HepG2 (cell line): ENCODE measurements around the gene MN1. TPM values are rescaled to one million over a fixed set of nuclear protein-coding genes. Genes with fewer than 3 reads are reported as not detected.

Source experiments
- ATAC-seq: fragments of 200-7000 bp; cut with Tn5 transposase; 3 replicates; pipeline ENCODE4 v1.9.1; 2020; ENCODE audit warnings: mild to moderate bottlenecking, moderate library complexity
- BruUV-seq: library from RNA; stranded (reverse); fragments of 400-500 nt; replicated peaks from 2 replicates; lab custom pipeline; 2021; lab: Mats Ljungman, UMichigan
- CTCF ChIA-PET: fragments of 300-600 bp; formaldehyde crosslinking; extraction: SDS; loops from one replicate; lab custom pipeline; 2021; ENCODE audit warnings: low total read pairs, inconsistent platforms, low intra/inter-chr PET ratio; lab: Yijun Ruan, JAX
- POLR2A ChIA-PET: fragments of 350-600 bp; sonication (Branson Sonifier 250); formaldehyde crosslinking; loops from one replicate; lab custom pipeline; 2020; ENCODE audit warnings: antibody characterized with exemption, inconsistent platforms; lab: Yijun Ruan, JAX
- DNase-seq: peaks from one replicate; pipeline ENCODE4 v3.0.0-alpha.2; 2015; ENCODE audit warnings: low spot score
- FAIRE-seq: peaks from 3 replicates; lab custom pipeline; 2011; peaks lifted over from hg19 to GRCh38; lab: Jason Lieb, UNC
- H2AFZ ChIP-seq: one replicate; pipeline ENCODE4 v1.6.1; 2011; ENCODE audit warnings: low read length, inconsistent platforms
- H3K27ac ChIP-seq: fragments of 300-600 bp; 3 replicates; pipeline ENCODE4 v1.8.0; 2011; ENCODE audit warnings: mixed run types, mild to moderate bottlenecking, mixed read lengths, low read length, inconsistent platforms; ENCODE audit not compliant: insufficient read depth; ENCODE audit errors: extremely low read length
- H3K27me3 ChIP-seq, 2 experiments: fragments of 200-600 bp in 1 of 2; 2 replicates in 1 of 2; 3 replicates in 1 of 2; pipeline versions ENCODE4 v1.6.0 to v1.8.0; 2011; ENCODE audit warnings: low read length in 2 of 2, mild to moderate bottlenecking in 2 of 2, moderate library complexity in 2 of 2, inconsistent platforms in 1 of 2; ENCODE audit not compliant: insufficient read depth in 2 of 2, control insufficient read depth in 1 of 2
- H3K36me3 ChIP-seq, 2 experiments: fragments of 200-600 bp in 1 of 2; replicated peaks in 1 of 2; 2 replicates in 1 of 2; 3 replicates in 1 of 2; pipeline versions ENCODE4 v1.5.1 to v1.8.0; 2011; ENCODE audit warnings: low read length in 2 of 2, inconsistent platforms in 1 of 2; ENCODE audit not compliant: insufficient read depth in 2 of 2, control insufficient read depth in 1 of 2
- H3K4me1 ChIP-seq: 2 replicates; pipeline ENCODE4 v1.5.1; 2012; ENCODE audit warnings: low read length, inconsistent platforms; ENCODE audit not compliant: insufficient read depth
- H3K4me2 ChIP-seq: 2 replicates; pipeline ENCODE4 v1.6.0; 2011; ENCODE audit warnings: low read depth, low read length, inconsistent platforms
- H3K4me3 ChIP-seq, 3 experiments: fragments of 200-600 bp in 1 of 3; sonication (generic), shearing (Covaris generic) in 1 of 3; replicated peaks in 1 of 3; 2 replicates each; pipeline ENCODE4 v1.5.1; 2011 to 2016; ENCODE audit warnings: low read length in 3 of 3, inconsistent platforms in 2 of 3, low read depth in 2 of 3, mild to moderate bottlenecking in 2 of 3, control low read depth in 1 of 3, mixed read lengths in 1 of 3; ENCODE audit not compliant: insufficient read depth in 1 of 3
- H3K79me2 ChIP-seq: one replicate; pipeline ENCODE4 v1.6.1; 2011; ENCODE audit warnings: low read length, inconsistent platforms; ENCODE audit not compliant: insufficient read depth
- H3K9ac ChIP-seq: 2 replicates; pipeline ENCODE4 v1.6.0; 2011; ENCODE audit warnings: mild to moderate bottlenecking, low read depth, low read length, inconsistent platforms; ENCODE audit not compliant: insufficient read depth
- H3K9me3 ChIP-seq: 2 replicates; pipeline ENCODE4 v1.5.1; 2012; ENCODE audit warnings: mild to moderate bottlenecking, low read length
- H4K20me1 ChIP-seq: 2 replicates; pipeline ENCODE4 v1.6.0; 2011; ENCODE audit warnings: inconsistent platforms, mild to moderate bottlenecking, low read length, moderate library complexity; ENCODE audit not compliant: insufficient read depth
- CEBPG ChIP-seq: IDR thresholded peaks from 2 replicates; pipeline ENCODE4 v1.6.1; 2016
- DMAP1 ChIP-seq: IDR thresholded peaks from 2 replicates; pipeline ENCODE4 v1.6.1; 2016
- EP300 ChIP-seq, 3 experiments: sonication (generic) in 1 of 3; formaldehyde crosslinking in 1 of 3; IDR thresholded peaks; 2 replicates each; pipeline versions ENCODE4 v1.5.1 to v1.6.1; 2011 to 2020; ENCODE audit warnings: low read depth in 2 of 3, low read length in 2 of 3, borderline replicate concordance in 1 of 3, improper control_type of control experiment in 1 of 3, mild to moderate bottlenecking in 1 of 3, missing genetic modification reagents in 1 of 3, moderate library complexity in 1 of 3
- JARID2 ChIP-seq: sonication (generic); formaldehyde crosslinking; IDR thresholded peaks from 2 replicates; pipeline ENCODE4 v1.8.1; 2023; ENCODE audit warnings: missing genetic modification reagents, inconsistent platforms; ENCODE audit not compliant: insufficient replicate concordance
- KAT8 ChIP-seq: IDR thresholded peaks from 2 replicates; pipeline ENCODE4 v1.6.1; 2016; ENCODE audit warnings: missing genetic modification reagents, missing compliant biosample characterization
- MEF2D ChIP-seq: sonication (generic); formaldehyde crosslinking; IDR thresholded peaks from 2 replicates; pipeline ENCODE4 v1.5.1; 2020; ENCODE audit warnings: mild to moderate bottlenecking, missing genetic modification reagents
- RFX5 ChIP-seq: IDR thresholded peaks from 2 replicates; pipeline ENCODE4 v1.6.1; 2011; ENCODE audit warnings: low read depth, low read length, improper control_type of control experiment
- STAT5B ChIP-seq: sonication (generic); formaldehyde crosslinking; IDR thresholded peaks from 2 replicates; pipeline ENCODE4 v1.4.0; 2020; ENCODE audit warnings: missing genetic modification reagents
- TBL1XR1 ChIP-seq: fragments of 150-350 bp; IDR thresholded peaks from 2 replicates; pipeline ENCODE4 v1.6.1; 2014; ENCODE audit warnings: borderline replicate concordance, low read length; ENCODE audit not compliant: partially characterized antibody
- THAP11 ChIP-seq: IDR thresholded peaks from 2 replicates; pipeline ENCODE4 v1.6.1; 2016; ENCODE audit warnings: missing biosample characterization, missing genetic modification reagents
- ZNF12 ChIP-seq: sonication (generic); formaldehyde crosslinking; IDR thresholded peaks from 2 replicates; pipeline ENCODE4 v1.5.0; 2020; ENCODE audit warnings: missing genetic modification reagents
- ZNF143 ChIP-seq: sonication (generic); formaldehyde crosslinking; IDR thresholded peaks from 2 replicates; pipeline ENCODE4 v1.4.0; 2020; ENCODE audit warnings: missing genetic modification reagents
- ZNF180 ChIP-seq: sonication (generic); formaldehyde crosslinking; IDR thresholded peaks from 2 replicates; pipeline ENCODE4 v1.4.0; 2020; ENCODE audit warnings: low read depth, missing genetic modification reagents, borderline replicate concordance
- ZNF510 ChIP-seq: sonication (generic); formaldehyde crosslinking; IDR thresholded peaks from 2 replicates; pipeline ENCODE4 v1.4.0; 2020; ENCODE audit warnings: low read depth, mild to moderate bottlenecking, missing genetic modification reagents
- ZNF703 ChIP-seq: sonication (generic); formaldehyde crosslinking; IDR thresholded peaks from 2 replicates; pipeline ENCODE4 v1.5.1; 2020; ENCODE audit warnings: missing genetic modification reagents, mild to moderate bottlenecking, moderate library complexity, borderline replicate concordance
- ZNF768 ChIP-seq: sonication (generic); formaldehyde crosslinking; IDR thresholded peaks from 2 replicates; pipeline ENCODE4 v1.4.0; 2020; ENCODE audit warnings: missing genetic modification reagents
- ZNF841 ChIP-seq: sonication (generic); formaldehyde crosslinking; IDR thresholded peaks from 2 replicates; pipeline ENCODE4 v1.8.1; 2023; ENCODE audit warnings: missing genetic modification reagents, borderline replicate concordance
- WGBS: methylation state at CpG from one replicate; pipeline ENCODE4 v1.1.6; 2017; ENCODE audit warnings: low lambda C conversion rate; 5-methylcytosine and 5-hydroxymethylcytosine counted together
- in situ Hi-C: cut with HindIII; loops from 2 replicates; pipeline ENCODE4 v1.10.0; 2017; ENCODE audit warnings: low pct_unique_long_range_greater_than_20kb; ENCODE audit not compliant: extremely low pct_ligation_motif_present
- intact Hi-C: fragments of 100-400 bp; cut with micrococcal nuclease; formaldehyde crosslinking; loops from one replicate; pipeline ENCODE4 v1.10.0; 2022; ENCODE audit not compliant: unreplicated experiment
- polyA plus RNA-seq, 8 experiments: library from polyadenylated mRNA; depleted of rRNA in 3 of 8; stranded (reverse) in 7 of 8; unstranded in 1 of 8; fragments of >200 nt; fragmentation: Illumina TruSeq in 4 of 8; extraction: Trizol in 4 of 8; gene quantifications; 2 replicates each; pipeline versions ENCODE4 v1.2.1 to v1.2.3, GENCODE V29; 2011 to 2016; ENCODE audit warnings: low read depth in 4 of 8, missing spikeins in 1 of 8, mixed read lengths in 1 of 8; ENCODE audit not compliant: insufficient read depth in 1 of 8
- total RNA-seq, 5 experiments: library from RNA; depleted of rRNA; stranded (reverse); fragments of >200 nt; fragmentation: Illumina TruSeq; extraction: Trizol; gene quantifications; 2 replicates each; pipeline ENCODE4 v1.2.3, GENCODE V29; 2016; ENCODE audit warnings: low read depth in 1 of 5
- TF ChIP-seq, protein P1 (sequence below): sonication (generic); formaldehyde crosslinking; IDR thresholded peaks from one replicate; pipeline ENCODE4 v1.5.1; 2020; ENCODE audit warnings: mild to moderate bottlenecking, missing genetic modification reagents; ENCODE audit errors: not compliant biosample characterization

The MN1 gene
- total and polyA plus RNA-seq, 2 of the 13 experiments (the other 11 are each of a cell fraction or from before 2014, with no cell fraction given): 0.01 TPM; not detected in 1

DNA sequence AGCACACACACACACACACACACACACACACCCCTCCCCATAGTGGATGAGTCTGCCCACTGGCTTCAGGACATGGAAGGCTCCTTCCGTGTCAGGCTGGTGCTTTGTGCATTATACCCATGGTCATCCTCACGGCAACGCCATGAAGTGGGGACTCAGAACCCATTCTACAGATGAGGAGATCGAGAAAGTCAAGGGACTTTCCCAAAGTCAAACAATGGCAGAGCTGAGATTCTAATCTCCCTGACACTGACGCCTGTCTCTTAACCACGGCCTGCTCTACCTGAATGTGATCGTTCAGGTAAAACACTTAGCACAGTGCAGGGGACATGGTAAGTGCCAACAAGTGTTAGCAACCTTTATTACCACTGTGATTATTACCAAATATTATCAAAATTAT lies 4.3 kb upstream of the MN1 start:
- ChIA-PET CTCF (interaction anchor here (2.2 kb wide), 1 partner anchor 400 kb away, joined by 21 read pairs; no protein-coding TSS in a partner anchor), POLR2A (no interaction called here)
- ATAC-seq (no peak), FAIRE-seq (no peak), DNase-seq (no peak)
- in situ Hi-C loops: loop anchor here (25.0 kb wide), 1 partner anchor 1044 kb away; no protein-coding TSS in a partner anchor
- Histone ChIP-seq H3K4me2 (no peak overlapping the region), H3K4me3 (no peak overlapping the region), H4K20me1 (peaks cover 4% of the 10 kb centered on the region; the same call in 1 of the 2 replicates), H3K9me3 (no peaks in the 10 kb centered on the region), H3K79me2 (no peaks in the 10 kb centered on the region), H2AFZ (no peak overlapping the region), H3K9ac (no peak overlapping the region), H3K4me1 (peaks cover 13% of the 10 kb centered on the region), H3K36me3 (no peaks in the 10 kb centered on the region), H3K27ac (no peak overlapping the region), H3K27me3 (peaks cover 2 to 83% of the 10 kb centered on the region in 2 experiments)
- WGBS: 23% methylated on average over 7 of the region's 7 CpGs
- TF ChIP-seq KAT8 (CRISPR knock-in tag): no peak
- no peak for TF ChIP-seq THAP11 (CRISPR knock-in tag)
- TF ChIP-seq RFX5: no peak
- TF ChIP-seq STAT5B (CRISPR knock-in tag): no peak
- no peak for TF ChIP-seq DMAP1 (CRISPR knock-in tag)
- no peak for TF ChIP-seq CEBPG (CRISPR knock-in tag)
- no peak for TF ChIP-seq ZNF703 (CRISPR knock-in tag)
- no peak for TF ChIP-seq JARID2
- no peak for TF ChIP-seq ZNF12 (CRISPR knock-in tag)
- TF ChIP-seq ZNF841 (CRISPR knock-in tag): no peak
- TF ChIP-seq, protein P1, sequence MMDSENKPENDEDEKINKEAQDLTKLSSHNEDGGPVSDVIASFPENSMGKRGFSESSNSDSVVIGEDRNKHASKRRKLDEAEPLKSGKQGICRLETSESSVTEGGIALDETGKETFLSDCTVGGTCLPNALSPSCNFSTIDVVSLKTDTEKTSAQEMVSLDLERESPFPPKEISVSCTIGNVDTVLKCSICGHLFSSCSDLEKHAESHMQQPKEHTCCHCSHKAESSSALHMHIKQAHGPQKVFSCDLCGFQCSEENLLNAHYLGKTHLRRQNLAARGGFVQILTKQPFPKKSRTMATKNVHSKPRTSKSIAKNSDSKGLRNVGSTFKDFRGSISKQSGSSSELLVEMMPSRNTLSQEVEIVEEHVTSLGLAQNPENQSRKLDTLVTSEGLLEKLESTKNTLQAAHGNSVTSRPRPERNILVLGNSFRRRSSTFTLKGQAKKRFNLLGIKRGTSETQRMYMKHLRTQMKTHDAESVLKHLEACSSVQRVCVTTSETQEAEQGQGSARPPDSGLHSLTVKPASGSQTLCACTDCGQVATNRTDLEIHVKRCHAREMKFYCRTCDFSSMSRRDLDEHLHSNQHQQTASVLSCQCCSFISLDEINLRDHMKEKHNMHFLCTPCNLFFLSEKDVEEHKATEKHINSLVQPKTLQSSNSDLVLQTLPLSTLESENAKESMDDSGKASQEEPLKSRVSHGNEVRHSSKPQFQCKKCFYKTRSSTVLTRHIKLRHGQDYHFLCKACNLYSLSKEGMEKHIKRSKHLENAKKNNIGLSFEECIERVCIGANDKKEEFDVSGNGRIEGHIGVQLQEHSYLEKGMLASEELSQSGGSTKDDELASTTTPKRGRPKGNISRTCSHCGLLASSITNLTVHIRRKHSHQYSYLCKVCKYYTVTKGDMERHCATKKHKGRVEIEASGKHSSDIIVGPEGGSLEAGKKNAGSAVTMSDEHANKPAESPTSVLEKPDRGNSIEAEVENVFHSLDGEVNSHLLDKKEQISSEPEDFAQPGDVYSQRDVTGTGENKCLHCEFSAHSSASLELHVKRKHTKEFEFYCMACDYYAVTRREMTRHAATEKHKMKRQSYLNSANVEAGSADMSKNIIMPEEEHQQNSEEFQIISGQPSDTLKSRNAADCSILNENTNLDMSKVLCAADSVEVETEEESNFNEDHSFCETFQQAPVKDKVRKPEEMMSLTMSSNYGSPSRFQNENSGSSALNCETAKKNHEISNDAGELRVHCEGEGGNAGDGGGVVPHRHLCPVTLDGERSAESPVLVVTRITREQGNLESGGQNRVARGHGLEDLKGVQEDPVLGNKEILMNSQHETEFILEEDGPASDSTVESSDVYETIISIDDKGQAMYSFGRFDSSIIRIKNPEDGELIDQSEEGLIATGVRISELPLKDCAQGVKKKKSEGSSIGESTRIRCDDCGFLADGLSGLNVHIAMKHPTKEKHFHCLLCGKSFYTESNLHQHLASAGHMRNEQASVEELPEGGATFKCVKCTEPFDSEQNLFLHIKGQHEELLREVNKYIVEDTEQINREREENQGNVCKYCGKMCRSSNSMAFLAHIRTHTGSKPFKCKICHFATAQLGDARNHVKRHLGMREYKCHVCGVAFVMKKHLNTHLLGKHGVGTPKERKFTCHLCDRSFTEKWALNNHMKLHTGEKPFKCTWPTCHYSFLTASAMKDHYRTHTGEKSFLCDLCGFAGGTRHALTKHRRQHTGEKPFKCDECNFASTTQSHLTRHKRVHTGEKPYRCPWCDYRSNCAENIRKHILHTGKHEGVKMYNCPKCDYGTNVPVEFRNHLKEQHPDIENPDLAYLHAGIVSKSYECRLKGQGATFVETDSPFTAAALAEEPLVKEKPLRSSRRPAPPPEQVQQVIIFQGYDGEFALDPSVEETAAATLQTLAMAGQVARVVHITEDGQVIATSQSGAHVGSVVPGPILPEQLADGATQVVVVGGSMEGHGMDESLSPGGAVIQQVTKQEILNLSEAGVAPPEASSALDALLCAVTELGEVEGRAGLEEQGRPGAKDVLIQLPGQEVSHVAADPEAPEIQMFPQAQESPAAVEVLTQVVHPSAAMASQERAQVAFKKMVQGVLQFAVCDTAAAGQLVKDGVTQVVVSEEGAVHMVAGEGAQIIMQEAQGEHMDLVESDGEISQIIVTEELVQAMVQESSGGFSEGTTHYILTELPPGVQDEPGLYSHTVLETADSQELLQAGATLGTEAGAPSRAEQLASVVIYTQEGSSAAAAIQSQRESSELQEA: no peak
- no peak for TF ChIP-seq ZNF768 (CRISPR knock-in tag)
- TF ChIP-seq ZNF143: no peak
- no peak for TF ChIP-seq ZNF510 (CRISPR knock-in tag)
- no peak for TF ChIP-seq ZNF180 (CRISPR knock-in tag)
- no peak for TF ChIP-seq TBL1XR1
- TF ChIP-seq EP300 (IDR thresholded peaks at IDR 0.05; ENCODE audit: low read depth in 2 of 2, low read length in 2 of 2): no peak
- no peak for TF ChIP-seq EP300 (CRISPR knock-in tag; IDR thresholded peaks at IDR 0.05; ENCODE audit: borderline replicate concordance)
- no peak for TF ChIP-seq MEF2D (CRISPR knock-in tag)
- intact Hi-C loops: no loop called here
- no TSS peak for BruUV-seq
